AML-193 (cell line): Measurements from ENCODE around the gene ANO1.

Source experiments
- DNase-seq, 2 experiments: peaks; one replicate each; lab custom pipeline; 2025; lab: John Stamatoyannopoulos, UW

ANO1 gene

DNA sequence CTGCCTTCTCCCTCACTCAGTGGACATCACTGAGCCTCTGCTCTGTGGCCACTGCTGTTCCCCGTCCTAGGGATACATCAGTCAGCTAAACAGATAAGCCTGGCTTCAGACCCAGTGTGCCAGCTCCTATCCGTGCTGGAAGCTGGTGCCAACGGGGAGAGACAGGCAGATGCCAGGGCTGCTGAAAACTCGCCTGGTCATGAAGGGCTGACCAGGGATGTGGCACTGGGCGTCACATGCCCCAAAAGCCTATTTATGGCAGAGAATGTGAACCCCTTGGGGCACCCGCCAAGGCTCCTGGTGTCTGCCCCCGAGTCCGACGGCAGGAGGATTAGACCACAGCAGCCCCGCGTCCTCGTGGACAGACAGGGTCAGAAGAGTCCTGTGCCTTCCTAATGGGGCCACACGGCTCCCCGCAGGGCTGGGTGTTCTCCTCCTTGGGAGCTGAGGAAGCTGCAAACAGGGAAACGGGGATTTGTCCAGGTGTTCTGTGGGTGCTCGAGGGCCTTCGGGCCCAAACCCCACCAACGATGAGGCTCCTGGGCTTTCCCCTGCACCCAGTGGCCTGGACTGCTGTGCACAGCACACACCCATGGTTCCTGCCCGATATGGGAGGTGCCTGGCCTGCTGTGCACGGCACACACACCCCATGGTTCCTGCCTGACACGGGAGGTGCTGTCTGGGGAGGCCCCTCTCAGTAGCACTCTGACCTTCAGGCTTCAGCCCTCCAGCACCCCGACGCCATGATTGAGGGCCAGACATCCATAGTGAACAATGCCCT is 19.9 kb downstream of the ANO1 start:
- no peak for DNase-seq

- DNase-seq = no peak
These were observed 20.8 kb downstream of the ANO1 start for GRCh38 chr11:70098936-70099335.

- no peak for DNase-seq
These were observed 21.6 kb downstream of the ANO1 start for GRCh38 chr11:70099578-70100279.

GRCh38 chr11:70100280-70100603 is 22.1 kb downstream of the ANO1 start:
- DNase-seq = no peak

GRCh38 chr11:70100791-70101190 is 22.7 kb downstream of the ANO1 start:
- DNase-seq = no peak

DNA sequence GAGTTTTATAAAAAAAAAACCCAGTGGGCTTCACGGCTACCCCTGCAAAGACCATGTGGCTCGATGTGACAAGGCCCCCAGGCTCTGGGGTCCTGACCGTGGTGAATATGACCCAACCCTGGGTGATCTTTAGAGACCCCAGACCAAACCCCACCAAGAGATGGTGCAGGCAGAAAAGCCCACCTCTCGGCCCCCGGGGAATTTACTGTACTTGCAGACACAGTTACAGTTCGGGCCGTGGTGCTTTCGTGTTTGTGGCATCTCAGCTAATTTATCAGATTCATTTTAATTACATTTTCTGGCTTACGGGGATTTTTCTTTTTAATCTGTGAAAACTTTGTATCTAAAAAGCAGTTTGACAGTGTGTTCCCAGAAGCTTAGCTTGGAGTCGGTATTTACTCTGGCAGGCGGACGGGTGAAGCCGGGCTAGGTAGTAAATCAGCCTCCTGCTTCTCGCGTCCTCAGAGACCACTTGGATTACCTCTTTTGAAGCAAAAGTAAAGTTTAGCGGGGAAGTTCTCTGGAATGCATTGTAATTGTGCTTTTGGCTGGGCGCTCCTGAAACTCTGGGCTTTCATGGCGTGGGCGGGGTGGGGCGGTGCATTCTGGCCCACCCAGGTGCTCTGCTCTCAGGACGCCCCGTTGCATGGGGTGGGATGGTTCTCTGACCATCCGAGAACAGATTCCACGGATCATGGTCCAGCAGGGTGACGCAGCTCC is 25.3 kb downstream of the ANO1 start:
- DNase-seq = no peak

- no peak for DNase-seq
These were observed 26.3 kb downstream of the ANO1 start for GRCh38 chr11:70104419-70104818.

GRCh38 chr11:70104961-70105360 is 26.8 kb downstream of the ANO1 start:
- DNase-seq = no peak

DNA sequence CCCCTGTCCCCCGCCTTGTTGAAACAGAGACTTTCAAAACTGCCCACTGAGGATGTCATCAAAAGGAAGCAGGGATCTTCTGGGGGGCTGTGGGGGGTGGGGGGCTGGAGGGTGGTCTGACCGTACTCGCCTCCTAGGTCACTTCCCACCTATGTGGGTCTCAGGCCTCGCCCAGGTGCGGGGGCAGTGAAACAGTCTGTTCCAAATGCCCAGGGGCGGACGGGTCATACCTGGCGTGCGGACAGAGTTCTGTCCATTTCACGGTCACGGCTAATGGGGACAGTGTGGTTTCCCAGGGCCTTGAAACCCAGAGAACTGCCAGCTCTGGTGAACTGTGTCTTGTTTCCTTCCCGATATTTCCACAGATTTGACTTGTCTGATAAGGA is 27.2 kb downstream of the ANO1 start:
- no peak for DNase-seq

DNA sequence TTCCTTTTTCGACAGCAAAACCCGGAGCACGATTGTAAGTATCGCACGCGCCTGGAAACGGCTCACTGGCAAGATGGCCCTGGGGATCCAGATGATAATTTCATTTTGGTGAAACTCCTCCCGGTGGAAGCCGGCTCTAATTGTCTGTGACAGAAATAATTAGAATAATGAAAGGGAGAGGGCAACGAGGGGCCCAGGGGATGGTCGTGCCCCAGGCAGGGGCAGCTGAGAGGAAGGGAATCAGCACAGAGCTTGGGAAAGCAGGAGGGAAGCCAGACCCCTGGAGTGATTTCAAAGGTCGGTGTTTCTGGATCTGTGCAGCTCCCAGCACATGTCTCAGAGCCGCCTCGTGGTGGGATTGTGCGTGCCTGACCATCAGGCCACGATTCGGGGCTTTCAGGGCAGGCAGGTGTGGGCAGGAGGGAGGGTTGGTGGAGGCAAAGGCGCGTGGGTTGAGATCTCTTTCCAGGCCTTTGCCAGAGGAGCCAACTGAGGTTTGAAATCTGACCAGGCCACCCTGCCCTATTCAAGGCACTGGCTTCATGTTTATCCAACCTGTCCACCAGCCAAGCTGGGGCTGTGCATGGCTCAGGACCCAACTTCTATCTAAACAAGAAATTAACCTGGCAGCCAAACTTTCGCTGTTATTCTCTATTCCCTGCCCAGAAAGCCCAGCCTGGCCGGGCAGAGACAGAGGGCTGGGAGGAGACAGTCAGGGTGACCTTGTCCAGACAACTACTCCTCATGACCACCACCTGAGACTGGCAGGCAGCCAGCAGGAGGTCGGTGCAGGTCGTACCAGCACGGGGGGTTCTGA is 27.8 kb downstream of the ANO1 start:
- DNase-seq = no peak

- DNase-seq = no peak
These were observed 28.6 kb downstream of the ANO1 start for GRCh38 chr11:70106757-70107156.

GRCh38 chr11:70107191-70107590 is 29.1 kb downstream of the ANO1 start:
- DNase-seq = no peak

DNA sequence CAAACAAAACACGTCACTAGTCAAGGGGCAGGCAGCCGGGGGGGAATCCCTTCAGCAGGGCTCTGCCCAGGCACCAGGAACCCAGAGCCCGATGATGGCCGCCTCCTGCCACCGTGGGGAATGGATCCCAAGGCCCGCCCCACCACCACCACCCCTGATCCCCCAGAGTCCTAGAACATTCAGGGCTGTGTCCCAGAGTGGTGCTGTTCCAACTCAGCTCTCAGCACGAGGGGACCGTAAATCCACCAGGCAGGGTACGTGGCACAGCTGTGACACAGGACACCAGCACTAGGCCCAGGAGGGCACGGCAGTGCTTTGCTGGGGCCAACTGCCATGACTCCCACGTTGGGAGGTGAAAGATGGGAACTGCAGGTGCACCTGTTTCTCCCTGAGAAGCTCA is 29.6 kb downstream of the ANO1 start:
- no peak for DNase-seq

- DNase-seq = no peak
These were observed 30.1 kb downstream of the ANO1 start for GRCh38 chr11:70108250-70108649.

DNA sequence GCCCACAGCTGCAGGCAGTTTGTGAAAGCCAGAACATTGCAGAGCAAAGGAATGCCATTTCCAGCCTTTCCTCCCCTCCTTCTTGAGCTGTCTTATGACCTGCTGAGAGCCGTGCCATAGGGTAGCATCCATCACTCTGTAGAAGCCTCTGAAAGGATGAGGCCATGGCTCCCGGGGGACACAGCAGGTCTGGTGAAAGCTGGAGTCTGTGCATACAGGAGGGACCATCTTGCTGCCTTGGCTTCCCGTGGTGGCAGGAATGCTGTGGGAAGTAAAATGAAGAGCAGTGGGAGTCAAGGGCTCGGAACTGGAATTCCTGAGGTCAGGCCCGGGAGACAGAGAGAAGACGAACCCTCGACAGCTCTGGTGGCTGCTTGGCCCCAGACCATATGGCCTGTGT is 30.9 kb downstream of the ANO1 start:
- DNase-seq = no peak

- no peak for DNase-seq
These were observed 31.8 kb downstream of the ANO1 start for GRCh38 chr11:70109903-70110302.

- no peak for DNase-seq
These were observed 32.5 kb downstream of the ANO1 start for GRCh38 chr11:70110538-70111055.

GRCh38 chr11:70111269-70112016 is 33.3 kb downstream of the ANO1 start:
- no peak for DNase-seq

DNA sequence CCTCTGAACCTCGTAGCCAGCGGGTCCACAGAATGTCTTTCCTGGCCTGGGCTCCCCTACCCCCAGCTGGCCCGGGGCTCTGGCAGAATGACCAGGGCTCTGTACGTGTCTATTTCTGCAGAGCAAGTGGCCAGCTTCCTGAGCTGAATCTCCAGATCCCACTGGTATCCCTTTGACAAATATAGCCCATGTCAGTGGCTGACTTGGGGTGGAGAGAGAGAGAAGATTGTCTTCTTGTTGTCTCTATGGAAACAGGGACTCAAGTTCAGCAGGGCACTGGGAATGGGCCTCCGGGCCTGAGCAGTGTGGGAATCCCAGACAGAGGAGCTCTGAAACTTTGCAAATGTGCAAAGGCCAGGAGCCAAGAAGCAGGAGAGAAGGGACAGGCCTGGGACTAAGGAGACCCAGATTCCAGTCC is 33.9 kb downstream of the ANO1 start:
- no peak for DNase-seq

- no peak for DNase-seq
These were observed 35.7 kb downstream of the ANO1 start for GRCh38 chr11:70113801-70114200.

DNA sequence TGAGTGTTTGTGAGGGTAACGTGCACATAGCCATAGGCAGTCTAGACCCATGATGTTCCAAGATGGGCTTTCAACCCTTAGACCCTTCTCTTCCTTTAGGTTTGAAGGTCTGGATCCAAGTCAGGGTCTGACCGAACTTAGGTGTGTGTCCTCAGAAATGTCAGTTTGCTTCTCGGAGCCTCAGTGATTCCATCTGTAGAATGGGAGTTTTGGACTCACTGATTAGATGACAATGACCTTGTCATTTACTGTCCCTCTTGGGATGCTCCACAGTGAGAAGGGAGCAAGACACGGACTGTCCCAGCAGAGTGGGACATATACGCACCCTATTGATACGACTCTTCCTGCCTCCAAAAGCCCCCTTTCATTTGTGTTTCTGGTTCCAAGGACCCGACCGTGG is 37.7 kb downstream of the ANO1 start:
- DNase-seq = no peak
